HG02642 (cell line): Measurements from ENCODE around the gene BICD2.
A peak's percentile ranks its signal among the peaks of the same experiment; 100 is the strongest.

Source experiments
- ATAC-seq: cut with Tn5 transposase; IDR thresholded peaks from one replicate; pipeline ENCODE4 v1.9.1; 2021; ENCODE audit warnings: mild to moderate bottlenecking; ENCODE audit not compliant: unreplicated experiment, poor library complexity

Gene BICD2

DNA sequence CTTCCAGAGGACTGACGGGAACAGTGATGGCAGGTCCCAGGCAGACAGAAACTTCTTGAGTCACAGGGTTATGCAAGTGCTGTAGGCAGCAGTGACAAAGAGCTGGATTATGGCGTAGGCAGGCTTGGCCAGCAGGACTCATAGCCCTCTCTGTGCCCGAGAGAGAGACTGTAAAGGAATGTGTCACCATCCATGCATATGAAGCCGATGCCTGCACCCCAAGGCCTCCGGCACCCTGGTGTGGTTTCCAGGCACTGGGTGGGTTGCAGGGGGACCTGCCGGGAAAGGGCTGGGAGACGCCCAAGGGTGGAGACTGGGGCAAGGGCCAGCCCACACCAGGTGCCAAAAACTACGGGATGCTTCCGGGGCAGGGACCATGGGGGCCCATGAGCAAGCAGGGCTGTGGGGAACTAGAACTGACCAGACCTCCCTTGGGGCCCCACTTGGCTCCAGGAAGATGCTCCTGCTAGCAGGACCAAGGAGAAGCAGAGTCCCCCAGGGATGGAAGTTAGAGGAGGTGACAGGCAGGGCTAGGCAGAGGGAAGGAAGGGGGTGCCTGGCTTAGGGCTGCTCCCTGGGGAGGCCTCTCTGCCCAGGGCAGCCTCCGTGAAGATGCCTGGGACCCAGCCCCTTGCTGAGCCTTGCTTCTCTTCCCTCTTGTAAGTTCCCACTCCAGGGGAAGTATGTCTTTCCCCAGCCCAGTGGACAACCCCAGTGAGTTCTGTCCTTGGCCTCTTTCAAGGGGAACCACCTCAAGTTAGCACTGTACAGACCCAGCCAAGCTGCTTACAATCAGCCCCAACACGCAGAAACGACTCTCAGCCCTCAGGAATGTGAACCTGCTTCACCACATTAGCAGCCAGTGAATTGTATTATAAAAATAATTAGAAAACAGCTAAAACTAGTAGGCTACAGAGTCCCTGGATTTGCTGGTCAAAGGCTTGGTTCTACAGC lies 84.2 kb downstream of the BICD2 start:
- no peak for ATAC-seq

DNA sequence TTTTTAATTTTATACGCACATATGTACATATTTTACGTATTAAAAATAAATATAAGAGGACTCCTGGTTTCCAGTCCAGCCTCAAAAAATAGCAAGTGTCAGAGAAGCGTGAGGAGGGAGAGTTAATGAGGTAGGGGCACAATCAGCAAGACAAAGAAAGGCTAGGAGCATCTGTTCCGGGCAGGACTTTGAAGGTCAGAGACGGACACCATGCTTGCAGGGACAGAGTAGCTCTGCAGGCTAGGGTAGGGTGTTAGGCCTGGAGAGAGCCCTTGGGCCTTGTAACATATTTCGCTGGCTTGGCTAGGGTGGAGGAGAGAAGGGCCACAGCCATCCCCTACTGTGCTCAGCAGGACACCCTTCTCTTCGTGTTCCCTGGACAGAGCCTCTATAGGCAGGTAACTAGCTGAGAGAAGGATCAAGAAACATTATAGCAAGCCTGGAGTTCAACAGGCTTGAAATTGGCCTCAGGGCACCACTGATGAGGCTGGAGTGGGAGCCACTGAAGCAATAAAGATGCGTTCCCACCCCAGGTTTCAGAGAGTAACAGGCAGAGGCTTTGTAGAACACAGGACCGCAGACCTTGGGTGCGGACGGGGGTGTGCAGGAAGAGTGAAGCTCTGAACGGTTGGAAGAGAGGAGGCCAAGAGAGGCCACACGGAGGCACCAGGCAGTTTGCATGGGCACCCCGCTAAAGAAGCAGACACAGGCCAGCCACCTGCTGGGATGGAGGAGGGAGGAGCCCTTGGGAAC lies 85.0 kb downstream of the BICD2 start:
- no peak for ATAC-seq

DNA sequence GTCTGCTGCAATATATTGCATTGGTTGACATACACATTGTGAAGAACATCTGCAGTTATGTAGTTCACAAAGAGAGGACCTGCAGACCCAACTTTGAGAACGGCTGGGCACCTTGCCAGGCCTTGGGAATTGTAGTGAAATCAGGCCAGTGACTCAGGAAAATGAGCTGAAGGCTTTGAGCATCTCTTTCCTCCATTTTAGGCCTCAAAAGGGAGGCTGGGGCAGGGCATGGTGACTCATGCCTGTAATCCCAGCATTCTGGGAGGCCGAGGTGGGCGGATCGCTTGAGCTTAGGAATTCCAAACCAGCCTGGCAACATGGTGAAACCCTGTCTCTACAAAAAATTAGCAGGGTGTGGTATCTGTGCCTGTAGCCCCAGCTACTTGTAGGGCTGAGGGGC lies 93.3 kb downstream of the BICD2 start:
- ATAC-seq, result no peak

DNA sequence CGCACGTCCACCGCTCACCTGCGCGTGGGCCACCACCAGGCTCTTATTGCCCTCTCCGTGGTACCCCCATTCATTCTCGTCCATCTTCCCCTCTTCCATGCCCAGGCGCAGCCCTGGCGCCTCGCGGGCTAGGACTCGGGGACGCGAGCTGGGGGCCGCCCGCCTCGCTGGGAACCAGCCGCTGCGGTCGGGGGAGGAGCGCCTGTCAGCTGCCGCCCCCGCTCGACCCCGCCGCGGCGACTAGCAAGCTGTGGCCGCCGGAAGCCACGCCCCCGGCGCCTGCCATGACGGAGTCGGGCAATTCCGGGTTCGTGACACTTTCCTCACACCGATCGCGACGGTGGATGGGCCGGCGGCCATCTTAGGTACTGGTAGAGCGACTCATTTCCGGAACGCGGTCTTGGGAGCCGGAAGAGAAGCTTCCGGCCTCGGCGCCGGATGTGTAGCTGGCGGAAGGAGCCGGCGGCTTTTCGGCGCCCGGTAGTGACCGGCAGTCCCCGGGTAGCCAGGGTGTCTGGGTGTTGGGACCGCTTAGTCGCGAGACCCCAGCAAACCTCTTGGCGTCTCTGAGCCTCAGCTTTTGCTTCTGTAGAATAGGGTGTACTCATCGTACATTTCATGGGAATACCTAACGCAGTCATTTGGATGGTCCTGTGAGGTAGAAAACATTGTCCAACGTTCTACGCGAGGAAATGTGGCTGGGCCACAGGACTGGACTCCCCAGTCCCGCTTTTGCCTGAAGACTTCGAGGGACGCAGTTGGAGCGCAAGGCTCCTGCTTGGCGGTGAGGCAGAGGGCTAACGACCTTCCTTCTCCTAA lies 94.5 kb downstream of the BICD2 start, which contains the start of gene IPPK:
TSS of gene IPPK (minus strand) at position 242 of the 819 bp plus-strand sequence. CDS start at position 99, 143 bp downstream.
- ATAC-seq, result peak; percentile 90

DNA sequence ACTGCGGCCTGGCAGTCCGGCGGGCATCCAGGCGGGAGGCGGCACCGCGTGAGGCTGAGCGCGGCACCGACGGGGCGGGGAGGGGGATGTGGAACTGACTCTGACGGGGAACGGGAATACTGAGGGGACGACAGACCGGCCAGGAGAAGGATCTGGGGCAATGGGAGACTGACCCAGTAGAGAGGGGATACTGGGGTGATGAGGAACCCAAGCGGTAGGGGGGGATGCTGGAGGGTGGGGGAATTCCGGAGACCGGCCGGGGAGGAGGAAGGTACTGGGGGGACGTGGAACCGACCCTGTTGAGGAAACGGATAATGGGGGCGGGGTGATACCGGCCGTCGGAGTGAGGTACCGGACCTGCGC lies 95.1 kb downstream of the BICD2 start:
- peak; percentile 14 for ATAC-seq

DNA sequence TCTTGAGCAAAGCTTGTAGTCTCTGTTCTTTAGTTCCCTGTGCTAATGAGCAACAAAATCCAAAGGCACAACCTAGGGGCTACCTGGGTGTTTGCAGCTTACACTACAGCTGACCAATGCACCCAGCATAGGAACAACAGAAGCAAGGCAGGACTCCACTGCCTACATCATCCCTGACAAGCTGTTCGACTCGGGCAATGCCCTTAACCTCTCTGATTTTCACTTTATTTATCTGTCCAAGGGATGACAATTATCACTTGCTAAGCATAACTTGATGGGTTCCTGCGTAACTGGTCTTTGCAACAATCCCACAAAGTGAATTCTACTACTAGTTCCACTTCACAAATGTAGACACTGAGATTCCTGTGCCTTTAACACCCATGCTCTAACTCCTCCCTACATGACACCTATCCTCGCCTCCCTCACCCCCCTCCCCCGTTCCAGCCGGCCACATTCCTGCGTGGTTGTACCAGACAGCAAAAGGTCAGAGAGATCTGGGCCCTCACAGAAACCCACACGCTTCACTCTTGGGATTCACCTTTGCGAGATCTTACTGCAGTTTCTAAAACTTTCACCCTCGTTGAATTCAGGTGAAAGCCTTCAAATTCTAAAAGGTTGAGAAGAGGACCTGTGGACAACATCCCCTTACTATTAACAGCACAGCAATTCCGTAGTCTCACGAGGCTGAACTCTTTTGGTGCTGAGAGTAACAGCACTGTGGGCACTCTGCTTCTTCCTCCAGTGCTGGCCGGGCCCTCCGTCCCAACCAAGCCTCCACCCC lies 95.7 kb downstream of the BICD2 start:
- no peak for ATAC-seq

DNA sequence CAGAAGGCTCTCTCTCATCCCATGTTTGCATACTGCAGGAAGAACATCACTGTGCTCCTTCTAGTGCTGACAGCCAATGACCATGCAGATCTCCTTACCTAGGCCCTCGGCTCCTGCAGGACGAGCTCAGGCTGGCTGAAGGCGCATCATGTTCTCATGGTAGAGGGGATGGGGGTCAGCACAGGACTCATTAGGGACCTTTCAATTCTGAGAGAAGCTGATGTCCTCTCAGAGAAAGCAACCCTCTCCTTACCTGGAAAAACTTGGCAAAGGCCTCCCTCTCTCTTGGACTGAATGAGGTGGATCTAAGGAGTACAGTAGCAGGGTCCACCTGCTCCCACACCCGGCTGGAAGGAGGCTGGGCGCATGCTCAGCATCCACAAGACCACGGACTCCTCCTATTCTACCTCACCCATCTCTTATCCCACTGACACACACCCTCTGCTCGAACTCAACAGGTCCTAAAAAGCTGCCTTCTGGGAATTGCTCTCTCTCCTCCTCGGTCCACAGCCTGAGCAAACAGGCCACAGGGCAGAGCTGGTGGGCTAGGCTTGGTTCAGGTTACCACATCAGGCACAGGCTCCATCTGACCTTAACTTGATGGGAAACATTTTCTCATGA lies 97.6 kb downstream of the BICD2 start:
- no peak for ATAC-seq

DNA sequence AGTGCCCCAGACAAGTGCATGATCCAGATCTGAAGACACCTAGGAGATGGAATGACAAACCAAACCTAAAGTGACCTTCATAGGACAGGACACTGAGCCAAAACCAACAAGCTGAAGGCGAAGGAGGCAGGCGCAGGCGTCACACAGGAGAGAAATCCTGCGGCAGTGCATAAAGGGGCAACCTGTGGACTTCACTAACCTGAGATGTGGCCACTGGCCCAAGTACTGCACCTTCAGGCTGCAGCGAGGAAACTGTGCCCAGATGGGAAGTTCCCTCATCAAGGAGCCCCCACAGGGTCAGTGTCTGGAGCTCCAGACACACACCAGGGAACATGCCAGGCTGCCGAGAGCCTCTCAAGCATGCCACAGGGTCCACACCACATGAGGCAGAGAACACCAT lies 98.4 kb downstream of the BICD2 start:
- ATAC-seq, result no peak

DNA sequence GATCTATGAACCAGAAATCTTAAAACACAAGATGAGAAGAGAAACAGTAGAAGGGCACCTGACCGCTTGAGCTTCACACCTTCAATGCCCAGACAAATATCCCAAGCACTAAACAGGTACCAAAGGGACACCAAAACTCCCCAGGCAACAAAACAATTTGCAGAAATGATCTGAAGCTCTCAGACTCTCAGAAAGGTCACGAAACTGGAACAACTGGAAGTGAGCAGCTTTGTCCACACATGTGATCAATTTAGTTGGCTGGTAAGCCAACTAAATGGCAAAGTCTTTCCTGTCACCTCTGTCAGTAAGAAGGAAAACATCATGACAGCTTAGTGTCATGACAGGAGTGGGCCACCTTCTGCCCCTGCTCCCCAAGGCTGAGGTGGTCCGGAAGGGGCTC lies 98.8 kb downstream of the BICD2 start:
- no peak for ATAC-seq

DNA sequence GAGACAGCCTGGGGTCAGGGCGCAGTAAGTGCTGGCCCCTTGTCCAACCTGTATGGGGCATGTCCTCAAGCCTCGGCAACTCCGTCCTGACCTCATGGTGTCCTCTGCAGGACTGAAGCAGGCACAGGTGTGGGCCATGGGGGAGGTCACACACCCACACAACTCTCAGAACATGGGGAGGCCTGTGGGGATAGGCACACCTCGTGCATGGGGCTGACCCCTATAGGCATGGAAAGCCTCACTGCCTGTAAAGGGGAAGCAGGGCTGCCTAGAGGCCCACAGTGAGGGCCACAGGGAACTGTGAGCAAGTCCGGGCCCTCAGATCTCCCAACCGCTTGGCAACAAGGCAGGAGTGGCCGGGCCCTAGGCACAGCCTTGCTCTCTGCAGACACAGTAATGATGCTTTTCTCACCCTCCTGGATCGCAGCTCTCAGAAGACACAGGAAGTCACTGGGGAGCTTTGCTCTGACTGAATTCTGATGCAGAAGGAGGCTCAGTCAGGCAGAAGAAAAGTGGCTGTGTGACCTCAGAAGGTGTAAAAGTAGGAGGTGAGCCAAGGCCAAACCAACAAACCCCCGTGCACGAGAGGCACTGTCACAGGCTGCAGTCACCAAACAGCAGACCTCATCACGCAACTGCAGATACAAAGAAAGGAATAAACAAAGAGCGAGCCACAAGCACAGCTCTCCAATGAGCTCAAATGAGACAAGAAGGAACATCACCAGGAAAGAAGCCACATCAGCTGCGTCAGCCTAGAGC lies 100.1 kb downstream of the BICD2 start:
- ATAC-seq, result no peak

DNA sequence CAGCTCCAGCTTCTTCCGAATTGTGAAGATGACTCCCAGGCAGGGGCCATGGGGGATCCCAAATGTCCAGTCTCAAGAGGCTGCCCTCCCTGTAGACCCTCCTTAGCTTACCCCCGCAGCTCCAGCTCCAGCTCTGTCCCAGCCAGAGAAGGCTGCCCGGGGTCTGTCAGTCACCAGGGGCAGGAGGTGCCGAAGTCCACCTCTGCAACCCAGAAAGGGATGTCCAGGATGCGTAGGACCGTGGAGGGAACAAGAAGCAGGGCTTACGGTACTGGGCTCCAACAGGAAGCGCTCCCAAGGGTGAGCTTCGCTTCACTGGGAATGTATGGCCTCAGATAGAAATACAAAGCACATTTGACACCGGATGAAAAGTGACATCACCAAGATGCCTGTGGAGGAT lies 100.7 kb downstream of the BICD2 start:
- no peak for ATAC-seq

DNA sequence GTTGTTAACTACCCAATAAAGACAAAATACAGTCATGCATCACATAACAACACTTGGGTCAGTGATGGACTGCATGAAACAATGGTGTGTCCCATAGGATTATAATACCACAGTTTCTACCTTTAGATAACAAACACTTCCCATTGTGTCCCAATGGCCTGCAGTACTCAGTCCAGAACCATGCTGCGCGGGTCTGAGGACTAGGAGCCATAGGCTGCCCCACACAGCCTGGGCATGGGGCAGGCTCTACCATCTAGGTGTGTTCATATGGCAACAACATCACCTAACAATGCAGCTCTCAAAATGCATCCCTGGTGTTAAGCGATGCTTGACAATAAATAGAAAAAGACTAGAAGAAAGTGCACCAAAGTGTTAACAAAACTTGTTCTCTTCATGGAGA lies 101.5 kb downstream of the BICD2 start:
- ATAC-seq, result no peak

DNA sequence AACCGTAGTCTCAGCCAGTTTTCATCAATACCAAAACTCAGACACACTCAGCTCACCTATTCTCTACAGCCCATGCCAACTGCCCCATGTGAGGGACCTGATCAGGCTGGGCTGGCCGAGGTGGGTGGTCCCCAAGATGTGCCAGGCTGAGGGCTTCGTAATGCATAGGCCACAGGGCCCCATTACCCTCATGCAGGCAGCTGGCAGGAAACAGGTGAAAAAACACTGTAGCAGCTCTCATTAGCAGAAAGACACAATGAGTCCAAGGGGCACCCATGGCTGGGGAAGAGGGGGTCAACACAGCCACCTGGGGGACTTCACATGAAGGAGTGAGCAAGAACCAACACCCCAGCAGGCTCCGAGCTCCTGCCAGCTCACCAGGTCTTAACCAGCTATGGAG lies 102.9 kb downstream of the BICD2 start:
- no peak for ATAC-seq
